Smooth muscle cell (in vitro differentiated cells): ENCODE results near the gene COL13A1. TPM values are rescaled to one million over a fixed set of nuclear protein-coding genes. Genes with fewer than 3 reads are reported as not detected.

ENCODE experiments used
- DNase-seq: peaks from one replicate; lab custom pipeline; 2025; ENCODE audit not compliant: unreplicated experiment; lab: John Stamatoyannopoulos, UW
- H2AFZ ChIP-seq: fragments of 200-600 bp; sonication (generic); 2 replicates; pipeline ENCODE4 v1.6.0; 2016; ENCODE audit warnings: antibody characterized with exemption, low read depth, mild to moderate bottlenecking
- H3F3A ChIP-seq: fragments of 200-600 bp; sonication (generic); 2 replicates; pipeline ENCODE4 v1.6.0; 2017; ENCODE audit warnings: antibody characterized with exemption, low read depth
- H3K27ac ChIP-seq: fragments of 200-600 bp; sonication (generic); 2 replicates; pipeline ENCODE4 v1.5.1; 2016; ENCODE audit warnings: low read depth, mild to moderate bottlenecking
- H3K27me3 ChIP-seq: fragments of 200-600 bp; sonication (generic); 2 replicates; pipeline ENCODE4 v1.6.1; 2016; ENCODE audit warnings: low read depth, mild to moderate bottlenecking
- H3K36me3 ChIP-seq: fragments of 200-600 bp; sonication (generic); 2 replicates; pipeline ENCODE4 v1.5.1; 2016; ENCODE audit warnings: low read depth
- H3K4me1 ChIP-seq: fragments of 200-600 bp; sonication (generic); 2 replicates; pipeline ENCODE4 v1.5.1; 2016; ENCODE audit warnings: low read depth
- H3K4me2 ChIP-seq: fragments of 200-600 bp; sonication (generic); 2 replicates; pipeline ENCODE4 v1.6.0; 2016; ENCODE audit warnings: mild to moderate bottlenecking
- H3K4me3 ChIP-seq: fragments of 200-600 bp; sonication (generic); 2 replicates; pipeline ENCODE4 v1.5.1; 2016; ENCODE audit warnings: mild to moderate bottlenecking
- H3K79me2 ChIP-seq: fragments of 200-600 bp; sonication (generic); 2 replicates; pipeline ENCODE4 v1.6.0; 2016; ENCODE audit warnings: low read depth, mild to moderate bottlenecking
- H3K9ac ChIP-seq: fragments of 200-600 bp; sonication (generic); 2 replicates; pipeline ENCODE4 v1.6.0; 2016; ENCODE audit warnings: low read depth
- H3K9me3 ChIP-seq: fragments of 200-600 bp; sonication (generic); replicated peaks from 2 replicates; pipeline ENCODE4 v1.5.1; 2016; ENCODE audit warnings: low read depth
- H4K20me1 ChIP-seq: fragments of 200-600 bp; sonication (generic); 2 replicates; pipeline ENCODE4 v1.6.0; 2016; ENCODE audit warnings: low read depth
- WGBS: methylation state at CpG from one replicate; pipeline ENCODE4 v1.1.7; 2016; ENCODE audit warnings: low lambda C conversion rate; 5-methylcytosine and 5-hydroxymethylcytosine counted together
- polyA plus RNA-seq: library from polyadenylated mRNA; unstranded; fragments of >200 nt; fragmentation: Nextera tagmentation; extraction: Ambion mirVana; gene quantifications from 2 replicates; pipeline ENCODE4 v1.2.1, GENCODE V29; 2016
- total RNA-seq: library from RNA; depleted of rRNA; stranded (reverse); fragments of >200 nt; gene quantifications from 2 replicates; pipeline ENCODE4 v1.2.3, GENCODE V29; 2014
- TF ChIP-seq, protein P1 (sequence below): fragments of 200-600 bp; sonication (generic); IDR thresholded peaks from 2 replicates; pipeline ENCODE4 v1.5.1; 2017; ENCODE audit warnings: borderline replicate concordance, mild to moderate bottlenecking, antibody characterized with exemption; ENCODE audit not compliant: insufficient read depth, poor library complexity, severe bottlenecking

COL13A1 gene
- total and polyA plus RNA-seq, 2 experiments from 2014 or later: 6.1 to 15.0 TPM

- H3K27ac ChIP-seq: no peak overlapping the region
- TF ChIP-seq, protein P1, sequence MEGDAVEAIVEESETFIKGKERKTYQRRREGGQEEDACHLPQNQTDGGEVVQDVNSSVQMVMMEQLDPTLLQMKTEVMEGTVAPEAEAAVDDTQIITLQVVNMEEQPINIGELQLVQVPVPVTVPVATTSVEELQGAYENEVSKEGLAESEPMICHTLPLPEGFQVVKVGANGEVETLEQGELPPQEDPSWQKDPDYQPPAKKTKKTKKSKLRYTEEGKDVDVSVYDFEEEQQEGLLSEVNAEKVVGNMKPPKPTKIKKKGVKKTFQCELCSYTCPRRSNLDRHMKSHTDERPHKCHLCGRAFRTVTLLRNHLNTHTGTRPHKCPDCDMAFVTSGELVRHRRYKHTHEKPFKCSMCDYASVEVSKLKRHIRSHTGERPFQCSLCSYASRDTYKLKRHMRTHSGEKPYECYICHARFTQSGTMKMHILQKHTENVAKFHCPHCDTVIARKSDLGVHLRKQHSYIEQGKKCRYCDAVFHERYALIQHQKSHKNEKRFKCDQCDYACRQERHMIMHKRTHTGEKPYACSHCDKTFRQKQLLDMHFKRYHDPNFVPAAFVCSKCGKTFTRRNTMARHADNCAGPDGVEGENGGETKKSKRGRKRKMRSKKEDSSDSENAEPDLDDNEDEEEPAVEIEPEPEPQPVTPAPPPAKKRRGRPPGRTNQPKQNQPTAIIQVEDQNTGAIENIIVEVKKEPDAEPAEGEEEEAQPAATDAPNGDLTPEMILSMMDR: no peak
- H3K4me3 ChIP-seq: no peak overlapping the region
- H3K9me3 ChIP-seq: no peaks in the 10 kb centered on the region
- no peaks in the 10 kb centered on the region for H3K4me1 ChIP-seq
- 87% methylated on average over 5 of the region's 5 CpGs for WGBS
- H3F3A ChIP-seq: no peaks in the 10 kb centered on the region
- no peaks in the 10 kb centered on the region for H3K79me2 ChIP-seq
- no peaks in the 10 kb centered on the region for H4K20me1 ChIP-seq
- no peak overlapping the region for H3K9ac ChIP-seq
- DNase-seq: no peak
- no peak overlapping the region for H2AFZ ChIP-seq
- no peak overlapping the region for H3K4me2 ChIP-seq
- H3K36me3 ChIP-seq: no peaks in the 10 kb centered on the region
- no peaks in the 10 kb centered on the region for H3K27me3 ChIP-seq
Observed at GRCh38 chr10:69925111-69925510, 123.4 kb downstream of the COL13A1 start.

DNA sequence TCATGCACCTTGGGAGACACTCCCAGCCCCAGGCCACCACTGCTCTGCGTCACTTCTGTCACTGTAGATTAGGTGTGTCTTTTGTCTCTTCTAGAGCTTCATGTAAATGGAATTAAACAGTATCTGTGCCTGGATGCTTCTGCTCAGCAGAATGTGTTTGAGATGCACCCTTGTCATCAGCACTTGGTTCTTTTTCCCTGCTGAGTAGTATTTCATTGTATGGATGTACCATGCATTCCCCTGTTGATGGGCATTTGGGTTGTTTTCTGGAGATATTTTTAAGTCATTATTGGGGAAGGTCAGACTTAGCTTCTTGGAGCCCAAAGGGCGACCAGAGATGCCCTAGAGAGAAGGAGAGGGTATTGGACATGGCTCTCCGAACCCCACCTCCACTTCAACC is 126.6 kb downstream of the COL13A1 start:
- Histone ChIP-seq H3K36me3 (no peaks in the 10 kb centered on the region), H3K4me1 (no peaks in the 10 kb centered on the region), H4K20me1 (no peaks in the 10 kb centered on the region), H3K9me3 (no peaks in the 10 kb centered on the region), H2AFZ (no peak overlapping the region), H3K27me3 (no peaks in the 10 kb centered on the region), H3K4me3 (no peak overlapping the region), H3K4me2 (no peak overlapping the region), H3F3A (no peaks in the 10 kb centered on the region), H3K79me2 (no peaks in the 10 kb centered on the region), H3K27ac (no peak overlapping the region), H3K9ac (no peak overlapping the region)
- TF ChIP-seq, protein P1: no peak
- 90% methylated on average over 3 of the region's 3 CpGs for WGBS
- no peak for DNase-seq

DNA sequence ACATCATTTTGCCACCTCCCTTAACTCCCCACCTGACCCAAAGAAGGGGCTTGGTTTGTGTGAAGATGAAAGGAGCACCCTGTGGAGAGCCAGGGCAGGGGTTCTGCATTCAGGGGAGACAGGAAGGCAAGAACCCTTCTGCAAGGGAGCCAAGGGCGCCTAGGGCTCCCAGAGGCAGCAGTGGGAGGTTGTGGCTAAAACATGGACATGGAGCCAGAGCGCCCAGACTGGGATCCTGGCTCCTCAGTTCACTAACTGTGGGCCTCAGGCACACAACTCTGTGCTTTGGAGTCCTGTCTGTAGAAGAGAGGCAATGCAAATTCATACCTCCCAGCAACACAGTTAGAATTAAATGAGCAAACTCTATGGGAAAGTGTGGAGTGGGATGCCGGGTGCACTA is 127.9 kb downstream of the COL13A1 start:
- Histone ChIP-seq H3K4me3 (no peak overlapping the region), H3K9ac (no peak overlapping the region), H3K27ac (no peak overlapping the region), H3K36me3 (no peaks in the 10 kb centered on the region), H2AFZ (no peak overlapping the region), H3K9me3 (no peaks in the 10 kb centered on the region), H3K27me3 (no peaks in the 10 kb centered on the region), H4K20me1 (no peaks in the 10 kb centered on the region), H3K4me2 (no peak overlapping the region), H3K4me1 (no peaks in the 10 kb centered on the region), H3F3A (no peaks in the 10 kb centered on the region), H3K79me2 (no peaks in the 10 kb centered on the region)
- no peak for DNase-seq
- TF ChIP-seq, protein P1: no peak
- WGBS: 88% methylated on average over 3 of the region's 3 CpGs

- Histone ChIP-seq H2AFZ (no peak overlapping the region), H3K79me2 (no peaks in the 10 kb centered on the region), H4K20me1 (no peaks in the 10 kb centered on the region), H3K4me2 (no peak overlapping the region), H3K9ac (no peak overlapping the region), H3K27ac (no peak overlapping the region), H3K9me3 (no peaks in the 10 kb centered on the region), H3K4me1 (no peaks in the 10 kb centered on the region), H3K4me3 (no peak overlapping the region), H3K27me3 (no peaks in the 10 kb centered on the region), H3F3A (no peaks in the 10 kb centered on the region), H3K36me3 (no peaks in the 10 kb centered on the region)
- DNase-seq: no peak
- TF ChIP-seq, protein P1: no peak
- WGBS: 94% methylated on average over 2 of the region's 2 CpGs
Observed at GRCh38 chr10:69934768-69935167, 133.1 kb downstream of the COL13A1 start.
